OCI-LY7 (cell line): Measurements from ENCODE around the gene PLEKHA6.

Experiments used
- EZH2phosphoT487 ChIP-seq: fragments of 200-600 bp; sonication (generic); IDR thresholded peaks from 2 replicates; pipeline ENCODE4 v1.6.1; 2018; ENCODE audit warnings: low read depth, borderline replicate concordance, mild to moderate bottlenecking, mixed run types, antibody characterized with exemption, low read length, moderate library complexity, mixed read lengths
- TF ChIP-seq, protein P1 (sequence below): fragments of 200-600 bp; sonication (generic); conservative IDR thresholded peaks from 2 replicates; pipeline ENCODE4 v1.5.1; 2014; ENCODE audit warnings: mild to moderate bottlenecking, antibody characterized with exemption, low read length, moderate library complexity, mixed read lengths

DNA sequence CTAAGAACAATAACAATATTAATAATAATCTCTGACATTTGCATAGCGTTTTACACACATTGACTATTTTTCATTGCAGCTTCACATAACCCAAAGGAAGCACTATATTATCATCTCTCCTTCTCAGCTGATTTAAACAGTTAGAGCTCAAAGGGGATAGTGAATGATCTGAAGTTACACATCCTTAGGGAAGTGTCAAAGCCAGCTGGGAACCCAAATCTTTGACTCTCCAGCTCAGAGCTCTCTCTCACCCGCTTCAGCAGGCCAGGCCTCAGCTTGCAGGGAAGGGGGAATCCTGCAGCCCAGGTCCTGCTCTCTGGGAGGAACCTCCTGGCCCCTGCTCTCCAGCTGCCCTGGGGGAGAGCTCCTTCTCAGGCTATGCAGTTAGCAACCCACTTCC lies 26.3 kb downstream of the PLEKHA6 start:
- TF ChIP-seq, protein P1, sequence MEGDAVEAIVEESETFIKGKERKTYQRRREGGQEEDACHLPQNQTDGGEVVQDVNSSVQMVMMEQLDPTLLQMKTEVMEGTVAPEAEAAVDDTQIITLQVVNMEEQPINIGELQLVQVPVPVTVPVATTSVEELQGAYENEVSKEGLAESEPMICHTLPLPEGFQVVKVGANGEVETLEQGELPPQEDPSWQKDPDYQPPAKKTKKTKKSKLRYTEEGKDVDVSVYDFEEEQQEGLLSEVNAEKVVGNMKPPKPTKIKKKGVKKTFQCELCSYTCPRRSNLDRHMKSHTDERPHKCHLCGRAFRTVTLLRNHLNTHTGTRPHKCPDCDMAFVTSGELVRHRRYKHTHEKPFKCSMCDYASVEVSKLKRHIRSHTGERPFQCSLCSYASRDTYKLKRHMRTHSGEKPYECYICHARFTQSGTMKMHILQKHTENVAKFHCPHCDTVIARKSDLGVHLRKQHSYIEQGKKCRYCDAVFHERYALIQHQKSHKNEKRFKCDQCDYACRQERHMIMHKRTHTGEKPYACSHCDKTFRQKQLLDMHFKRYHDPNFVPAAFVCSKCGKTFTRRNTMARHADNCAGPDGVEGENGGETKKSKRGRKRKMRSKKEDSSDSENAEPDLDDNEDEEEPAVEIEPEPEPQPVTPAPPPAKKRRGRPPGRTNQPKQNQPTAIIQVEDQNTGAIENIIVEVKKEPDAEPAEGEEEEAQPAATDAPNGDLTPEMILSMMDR, result no peak
- no peak for TF ChIP-seq EZH2phosphoT487
